CD1c-positive myeloid dendritic cell (primary cell): ENCODE results near the gene DNAAF9.

Experiments
- DNase-seq: peaks from one replicate; pipeline ENCODE4 v3.0.0-alpha.2; 2016; ENCODE audit errors: extremely low spot score

DNAAF9 gene

DNA sequence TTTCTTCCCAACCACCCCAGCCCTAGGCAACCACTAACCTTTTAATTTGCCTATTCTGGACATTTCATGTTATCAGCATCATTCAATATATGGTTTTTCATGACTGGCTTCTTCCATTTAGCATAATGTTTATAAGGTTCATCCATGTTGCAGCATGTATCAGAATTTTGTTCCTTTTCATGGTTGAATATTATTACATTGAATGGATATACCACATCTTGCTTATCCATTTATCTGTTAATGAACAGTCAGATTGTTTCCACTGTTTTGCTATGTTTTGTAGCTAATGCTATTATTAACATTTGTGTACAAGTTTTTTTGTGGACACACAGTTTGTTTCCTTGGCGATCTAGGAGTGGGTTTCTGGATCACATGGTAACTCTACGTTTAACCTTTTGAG is 3.0 kb upstream of the DNAAF9 start:
- DNase-seq: no peak

DNA sequence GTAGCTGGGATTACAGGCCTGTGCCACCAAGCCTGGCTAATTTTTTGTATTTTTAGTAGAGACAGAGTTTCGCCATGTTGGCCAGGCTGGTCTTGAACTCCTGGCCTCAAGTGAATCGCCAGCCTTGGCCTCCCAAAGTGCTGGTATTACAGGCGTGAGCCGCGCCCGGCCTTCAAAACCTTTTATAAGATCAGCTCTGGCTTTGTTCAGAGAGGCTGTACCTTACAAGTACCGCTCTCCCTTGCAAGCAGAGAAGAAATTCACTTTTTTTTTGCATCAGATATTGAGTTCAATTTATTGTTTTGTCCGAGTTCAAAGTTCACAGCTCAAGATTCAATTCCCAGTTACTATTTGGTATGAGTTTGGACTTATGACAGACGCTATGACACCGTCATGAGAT is 1.9 kb upstream of the DNAAF9 start:
- DNase-seq: no peak

GRCh38 chr20:3407771-3408637 is 535 bp upstream of the DNAAF9 start:
- DNase-seq: peak; percentile 91

- DNase-seq: peak; percentile 72
Measured at GRCh38 chr20:3406481-3407039, 909 bp downstream of the DNAAF9 start.

DNA sequence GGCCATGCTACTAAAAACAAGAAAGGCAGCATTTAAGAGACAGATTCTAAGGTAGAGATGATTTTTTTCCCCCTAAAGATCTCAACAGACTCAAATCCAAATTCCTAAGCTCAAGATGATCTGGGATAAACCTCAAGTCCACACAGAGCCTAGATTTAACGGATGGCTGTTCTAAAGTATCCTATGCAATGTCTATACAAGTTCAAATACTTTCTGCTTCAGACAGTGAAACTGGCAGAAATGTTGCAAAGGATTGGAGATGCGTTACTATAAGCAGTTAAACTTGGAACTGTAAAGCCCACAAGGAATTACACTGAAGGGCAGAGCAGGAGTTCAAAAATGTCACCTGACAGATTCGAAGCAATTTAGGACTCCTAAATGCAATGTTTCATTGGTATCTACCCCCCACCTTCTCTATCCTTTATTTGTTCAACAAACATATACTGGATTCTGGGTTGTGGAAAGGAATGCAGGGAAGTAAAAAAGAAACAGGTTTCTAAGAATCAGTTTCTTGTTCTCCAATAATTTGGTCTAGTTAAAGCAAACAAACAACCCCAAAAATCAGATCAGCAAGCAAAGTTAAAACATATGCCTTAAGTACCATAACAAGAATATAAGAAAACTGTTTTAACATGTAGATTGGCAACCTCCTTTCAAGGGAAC is 1.6 kb downstream of the DNAAF9 start:
- no peak for DNase-seq

DNA sequence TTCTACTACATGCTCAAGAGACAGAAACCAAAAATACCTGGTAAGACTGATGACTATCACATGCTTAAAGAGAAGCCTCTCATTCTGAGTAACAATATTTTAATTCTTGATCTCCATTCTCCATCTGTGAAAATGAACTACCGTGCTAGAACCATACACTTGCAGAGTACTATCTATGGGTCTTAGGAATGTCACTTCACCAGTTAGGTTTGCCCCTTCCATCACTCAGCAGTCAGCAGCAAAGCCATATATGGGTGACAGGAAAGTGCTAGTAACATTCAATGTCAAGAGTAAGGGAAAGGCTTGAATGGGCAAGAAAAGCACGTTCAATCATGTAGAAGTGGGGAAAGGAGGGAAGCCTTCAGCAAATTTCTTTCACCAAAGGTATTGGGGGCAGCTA is 2.3 kb downstream of the DNAAF9 start:
- DNase-seq: no peak

DNA sequence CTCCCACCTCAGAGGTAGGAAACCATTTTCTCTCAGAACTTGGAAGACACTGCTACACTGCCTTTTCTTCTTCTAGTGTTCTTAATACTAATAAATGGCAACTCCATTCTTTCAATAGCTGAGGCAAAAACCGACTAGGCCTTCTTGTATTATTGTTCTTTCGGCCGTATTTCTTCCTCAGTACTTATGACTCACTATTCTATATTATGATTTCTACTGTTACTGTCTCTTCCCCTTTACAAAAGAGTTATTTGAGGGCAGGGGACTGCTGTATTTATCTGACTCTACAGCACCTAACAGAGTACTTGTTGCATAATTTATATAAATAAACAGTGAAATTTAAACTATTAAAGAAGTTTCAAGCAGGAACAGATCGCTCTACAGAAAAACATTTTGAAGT is 3.1 kb downstream of the DNAAF9 start:
- peak; percentile 31 for DNase-seq

GRCh38 chr20:3403741-3404140 is 3.7 kb downstream of the DNAAF9 start:
- no peak for DNase-seq

- DNase-seq: no peak
Measured at GRCh38 chr20:3402453-3402852, 5.0 kb downstream of the DNAAF9 start.

- no peak for DNase-seq
Measured at GRCh38 chr20:3400260-3401155, 7.0 kb downstream of the DNAAF9 start.

GRCh38 chr20:3398681-3399252 is 8.7 kb downstream of the DNAAF9 start:
- DNase-seq: no peak

DNA sequence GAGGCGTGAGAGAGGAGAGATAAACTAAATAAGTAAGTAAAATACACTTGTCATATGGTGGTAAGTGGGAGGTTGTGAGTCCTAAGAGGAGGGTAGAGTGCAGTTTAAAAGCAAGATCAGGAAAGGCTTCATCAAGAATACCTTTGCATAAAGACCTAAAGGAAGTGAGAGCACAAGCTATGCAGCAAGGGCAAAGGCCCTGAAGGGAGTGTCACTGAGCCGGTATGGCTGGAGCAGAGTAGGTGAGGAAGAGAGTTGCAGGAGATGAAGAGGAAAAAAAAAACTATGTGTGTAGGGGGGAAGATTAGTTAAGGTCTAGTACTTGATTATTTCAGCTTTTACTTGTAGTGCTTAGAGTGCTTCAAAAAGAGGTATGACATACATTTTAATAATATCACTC is 11.0 kb downstream of the DNAAF9 start:
- no peak for DNase-seq

- no peak for DNase-seq
Measured at GRCh38 chr20:3392756-3393155, 14.7 kb downstream of the DNAAF9 start.

GRCh38 chr20:3390759-3391425 is 16.6 kb downstream of the DNAAF9 start:
- DNase-seq: no peak

DNA sequence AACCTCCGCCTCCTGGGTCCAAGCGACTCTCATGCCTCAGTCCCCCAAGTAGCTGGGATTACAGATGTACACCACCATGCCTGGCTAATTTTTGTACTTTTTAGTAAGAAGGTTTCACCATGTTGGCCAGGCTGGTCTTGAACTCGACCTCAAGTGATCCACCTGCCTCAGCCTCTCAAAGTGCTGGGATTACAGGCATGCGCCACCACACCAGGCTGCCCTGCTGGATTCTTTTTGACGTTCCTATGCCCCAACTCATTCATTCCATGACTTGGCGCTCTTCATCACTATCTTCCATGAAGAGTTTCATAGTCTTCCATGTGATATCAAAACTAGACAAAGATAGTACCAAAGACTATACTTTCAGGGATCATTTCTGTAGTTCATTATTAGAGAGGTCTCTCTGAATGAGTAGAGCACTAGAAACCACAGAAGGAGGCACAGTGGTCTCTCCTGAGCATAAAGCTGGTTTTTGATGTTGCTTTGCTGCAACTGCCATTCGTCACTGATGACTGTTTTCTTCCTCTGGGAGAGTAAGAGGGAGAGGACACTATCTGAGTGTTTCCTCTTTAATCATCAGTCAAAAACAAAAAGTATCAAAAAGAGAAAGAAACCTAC is 23.5 kb downstream of the DNAAF9 start:
- DNase-seq: no peak

DNA sequence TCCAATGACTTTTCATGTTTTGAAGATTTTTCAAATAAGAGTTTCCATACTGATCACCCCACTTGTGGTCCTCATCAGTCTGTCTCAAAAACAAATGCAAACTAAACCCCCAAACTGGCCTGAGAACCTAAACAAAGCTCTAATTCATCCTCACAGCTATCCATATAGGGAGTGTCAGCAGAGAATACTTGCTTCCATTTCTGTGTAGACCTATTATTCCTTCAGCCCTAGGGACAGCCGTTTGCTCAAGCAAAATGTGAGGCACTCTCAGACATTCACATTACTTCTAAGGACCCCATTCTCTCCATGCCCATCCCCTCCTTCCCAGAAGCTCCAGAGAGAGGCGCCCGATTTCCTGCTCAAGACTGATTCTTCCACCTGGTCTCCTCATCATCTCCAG is 24.6 kb downstream of the DNAAF9 start:
- DNase-seq: no peak

GRCh38 chr20:3380228-3381070 is 27.0 kb downstream of the DNAAF9 start:
- no peak for DNase-seq

DNA sequence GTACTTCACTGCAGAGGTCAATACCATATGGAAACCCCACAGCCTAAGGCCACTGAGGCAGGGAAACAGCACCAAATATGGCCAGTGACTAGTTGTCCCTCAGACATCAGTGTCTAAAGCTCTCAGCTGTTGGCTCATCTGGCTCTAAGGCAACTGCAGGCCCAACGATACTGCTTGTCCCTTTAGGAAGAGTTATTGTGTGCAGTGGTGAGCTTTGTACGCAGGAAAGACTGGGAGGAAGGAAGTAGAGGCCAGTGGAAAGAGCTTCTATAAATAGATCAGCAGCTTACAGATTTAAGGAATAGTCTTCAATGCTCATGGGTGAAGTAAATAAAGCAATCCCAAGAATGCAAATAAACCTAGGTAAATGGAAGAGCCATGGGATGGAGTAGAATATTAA is 29.3 kb downstream of the DNAAF9 start:
- no peak for DNase-seq

DNA sequence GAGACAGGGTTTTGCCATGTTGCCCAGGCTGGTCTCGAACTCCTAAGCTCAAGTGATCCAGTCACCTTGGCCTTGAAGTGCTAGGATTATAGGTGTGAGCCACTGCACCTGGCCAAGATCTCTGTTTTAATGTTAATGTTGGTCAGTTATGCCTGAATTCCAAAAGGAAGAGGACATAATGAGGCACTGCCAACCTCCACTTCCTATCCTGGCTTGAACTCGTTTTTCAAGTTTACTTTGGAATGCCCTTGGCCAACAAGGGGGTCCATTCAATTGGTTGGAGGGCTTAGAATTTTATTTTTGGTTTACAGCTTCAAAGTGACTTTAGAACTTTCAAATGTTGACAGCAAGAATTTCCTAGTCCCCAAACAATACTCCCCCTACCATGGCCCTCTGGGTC is 29.8 kb downstream of the DNAAF9 start:
- DNase-seq: no peak

GRCh38 chr20:3374296-3374695 is 33.2 kb downstream of the DNAAF9 start:
- DNase-seq: no peak
